Esophagus muscularis mucosa (tissue), 4 donors: ENCODE results near the gene ZSWIM7. TPM values are rescaled to one million over a fixed set of nuclear protein-coding genes. Genes with fewer than 3 reads are reported as not detected.

Source experiments
- DNase-seq: peaks from one replicate; pipeline ENCODE4 v3.0.0-alpha.2; 2017; ENCODE audit errors: extremely low spot score
- H3K27ac ChIP-seq, 4 donors: fragments of 200-600 bp; sonication (generic); replicated peaks in 1 of 4; 1 replicate in 3 of 4; 2 replicates in 1 of 4; pipeline ENCODE4 v1.5.1; 2016 to 2019; ENCODE audit warnings: mild to moderate bottlenecking in 1 of 4
- H3K27me3 ChIP-seq, 4 donors: fragments of 200-600 bp; sonication (generic); one replicate each; pipeline versions ENCODE4 v1.5.1 to v1.6.0; 2016 to 2019
- H3K36me3 ChIP-seq, 4 donors: fragments of 200-600 bp; sonication (generic); one replicate each; pipeline ENCODE4 v1.5.1; 2016 to 2019
- H3K4me1 ChIP-seq, 4 donors: fragments of 200-600 bp; sonication (generic); one replicate each; pipeline ENCODE4 v1.5.1; 2016 to 2019
- H3K4me3 ChIP-seq, 4 donors: fragments of 200-600 bp; sonication (generic); 1 replicate in 2 of 4; 2 replicates in 2 of 4; pipeline ENCODE4 v1.5.1; 2016 to 2019; ENCODE audit warnings: mild to moderate bottlenecking in 4 of 4, moderate library complexity in 1 of 4
- H3K9me3 ChIP-seq, 4 donors: fragments of 200-600 bp; sonication (generic); 1 replicate in 3 of 4; 2 replicates in 1 of 4; pipeline ENCODE4 v1.5.1; 2016 to 2019
- CTCF ChIP-seq, 3 experiments: fragments of 200-600 bp in 2 of 3; fragments of 450-650 bp in 1 of 3; sonication (generic) in 2 of 3; IDR thresholded peaks; one replicate each; pipeline ENCODE4 v1.5.1; 2017 to 2019; ENCODE audit warnings: antibody characterized with exemption in 3 of 3, mild to moderate bottlenecking in 2 of 3, moderate library complexity in 1 of 3
- EP300 ChIP-seq: sonication (generic); formaldehyde crosslinking; IDR thresholded peaks from one replicate; pipeline ENCODE4 v1.6.1; 2017; ENCODE audit warnings: antibody characterized with exemption
- POLR2A ChIP-seq: fragments of 450-650 bp; IDR thresholded peaks from one replicate; pipeline ENCODE4 v1.6.1; 2017; ENCODE audit warnings: antibody characterized with exemption, moderate library complexity, mild to moderate bottlenecking, low read depth
- POLR2AphosphoS5 ChIP-seq, 2 donors: sonication (generic); formaldehyde crosslinking; IDR thresholded peaks; one replicate each; pipeline ENCODE4 v1.6.1; 2017; ENCODE audit warnings: antibody characterized with exemption in 2 of 2
- WGBS: methylation state at CpG from one replicate; pipeline ENCODE4 v1.1.5; 2018; 5-methylcytosine and 5-hydroxymethylcytosine counted together
- intact Hi-C: fragments of 100-400 bp; cut with DNase I; formaldehyde crosslinking; loops from one replicate; pipeline ENCODE4 v1.15.1; 2023
- total RNA-seq, 4 donors: library from RNA; depleted of rRNA; stranded (reverse); fragments of >200 nt; gene quantifications; one replicate each; pipeline versions ENCODE4 v1.1.0 to v1.2.1, GENCODE V29; 2016

The ZSWIM7 gene
- total RNA-seq, 4 donors from 2014 or later, result 16.2 to 22.7 (median 17.5) TPM

GRCh38 chr17:15966183-15966878 is 33.2 kb downstream of the ZSWIM7 start:
- TF ChIP-seq POLR2A (no peak), POLR2AphosphoS5 (IDR thresholded peaks at IDR 0.05) (no peak), EP300 (no peak), CTCF (IDR thresholded peaks at IDR 0.05) (no peak)
- Histone ChIP-seq H3K4me3 (no peak overlapping the region), H3K9me3 (no peaks in the 10 kb centered on the region), H3K27ac (no peak overlapping the region), H3K36me3 (no peaks in the 10 kb centered on the region), H3K27me3 (no peaks in the 10 kb centered on the region), H3K4me1 (peaks cover 0 to 9% (median 4%) of the 10 kb centered on the region in 4 donors)
- intact Hi-C loops, result no loop called here
- no peak for DNase-seq
- 71% methylated on average over 13 of the region's 13 CpGs for WGBS

- no peak overlapping the region for H3K4me3 ChIP-seq
- H3K27me3 ChIP-seq, result no peaks in the 10 kb centered on the region
- intact Hi-C loops, result no loop called here
- H3K27ac ChIP-seq, result no peak overlapping the region
- TF ChIP-seq CTCF (IDR thresholded peaks at IDR 0.05) (no peak), POLR2AphosphoS5 (IDR thresholded peaks at IDR 0.05) (no peak), POLR2A (no peak), EP300 (no peak)
- H3K4me1 ChIP-seq, result peaks cover 0 to 9% (median 4%) of the 10 kb centered on the region in 4 donors
- H3K9me3 ChIP-seq, result no peaks in the 10 kb centered on the region
- WGBS, result 79% methylated on average over 6 of the region's 6 CpGs
- DNase-seq, result no peak
- no peaks in the 10 kb centered on the region for H3K36me3 ChIP-seq
These were observed 34.0 kb downstream of the ZSWIM7 start for GRCh38 chr17:15965528-15965927.

- Histone ChIP-seq H3K4me1 (peaks cover 0 to 20% (median 11%) of the 10 kb centered on the region in 4 donors), H3K9me3 (no peaks in the 10 kb centered on the region), H3K27ac (no peak overlapping the region), H3K27me3 (no peaks in the 10 kb centered on the region), H3K4me3 (no peak overlapping the region), H3K36me3 (no peaks in the 10 kb centered on the region)
- 89% methylated on average over 4 of the region's 4 CpGs for WGBS
- intact Hi-C loops, result no loop called here
- DNase-seq, result no peak
- no peak for TF ChIP-seq POLR2AphosphoS5 (IDR thresholded peaks at IDR 0.05)
These were observed 35.8 kb downstream of the ZSWIM7 start for GRCh38 chr17:15963670-15964110.

DNA sequence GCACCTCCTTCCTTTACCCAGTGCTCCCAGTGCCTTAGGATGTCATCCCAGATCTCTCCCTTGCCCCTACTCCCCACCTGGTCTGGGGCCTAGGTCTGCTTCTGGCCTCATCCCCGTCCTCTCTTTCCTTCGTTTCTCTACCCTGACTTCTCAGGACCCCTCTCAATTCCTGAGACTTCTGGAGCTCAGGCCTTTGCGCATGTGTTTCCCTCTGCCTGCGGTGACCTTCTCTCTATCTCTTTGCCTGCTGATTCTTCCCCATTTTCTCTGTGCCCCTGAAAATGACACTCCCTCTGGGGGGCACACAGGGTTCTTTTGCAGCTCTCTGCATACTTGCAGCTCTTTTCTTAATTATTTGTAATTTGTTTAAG is 41.0 kb downstream of the ZSWIM7 start:
- Histone ChIP-seq H3K9me3 (no peaks in the 10 kb centered on the region), H3K4me1 (peaks cover 0 to 15% (median 11%) of the 10 kb centered on the region in 4 donors), H3K36me3 (no peaks in the 10 kb centered on the region), H3K27ac (no peak overlapping the region), H3K27me3 (no peaks in the 10 kb centered on the region), H3K4me3 (no peak overlapping the region)
- TF ChIP-seq EP300 (no peak), POLR2AphosphoS5 (IDR thresholded peaks at IDR 0.05) (no peak), POLR2A (no peak), CTCF (IDR thresholded peaks at IDR 0.05) (no peak)
- WGBS, result 79% methylated on average over 4 of the region's 4 CpGs
- intact Hi-C loops, result no loop called here
- DNase-seq, result no peak

GRCh38 chr17:15957608-15958307 is 41.7 kb downstream of the ZSWIM7 start:
- Histone ChIP-seq H3K27ac (no peak overlapping the region), H3K36me3 (no peaks in the 10 kb centered on the region), H3K4me3 (no peak overlapping the region), H3K9me3 (no peaks in the 10 kb centered on the region), H3K27me3 (no peaks in the 10 kb centered on the region), H3K4me1 (peaks cover 0 to 15% (median 11%) of the 10 kb centered on the region in 4 donors)
- intact Hi-C loops, result no loop called here
- 97% methylated on average over 18 of the region's 19 CpGs for WGBS
- no peak for DNase-seq
- TF ChIP-seq POLR2A (no peak), EP300 (no peak), CTCF (IDR thresholded peaks at IDR 0.05) (no peak), POLR2AphosphoS5 (IDR thresholded peaks at IDR 0.05) (no peak)
